HTR-8/SVneo (cell line): ENCODE data around the gene C1R.
"Not testable (repeated sequence)": the region's sequence is repeated elsewhere in the genome, so short reads cannot be mapped to it uniquely, and the experiment has no call there.

ENCODE experiments used
- DNase-seq: peaks from one replicate; pipeline ENCODE4 v3.0.0; 2011; ENCODE audit warnings: low spot score, mixed read lengths; ENCODE audit not compliant: insufficient read length
- FAIRE-seq: peaks from 2 replicates; lab custom pipeline; 2011; peaks lifted over from hg19 to GRCh38; lab: Jason Lieb, UNC

The C1R gene

DNA sequence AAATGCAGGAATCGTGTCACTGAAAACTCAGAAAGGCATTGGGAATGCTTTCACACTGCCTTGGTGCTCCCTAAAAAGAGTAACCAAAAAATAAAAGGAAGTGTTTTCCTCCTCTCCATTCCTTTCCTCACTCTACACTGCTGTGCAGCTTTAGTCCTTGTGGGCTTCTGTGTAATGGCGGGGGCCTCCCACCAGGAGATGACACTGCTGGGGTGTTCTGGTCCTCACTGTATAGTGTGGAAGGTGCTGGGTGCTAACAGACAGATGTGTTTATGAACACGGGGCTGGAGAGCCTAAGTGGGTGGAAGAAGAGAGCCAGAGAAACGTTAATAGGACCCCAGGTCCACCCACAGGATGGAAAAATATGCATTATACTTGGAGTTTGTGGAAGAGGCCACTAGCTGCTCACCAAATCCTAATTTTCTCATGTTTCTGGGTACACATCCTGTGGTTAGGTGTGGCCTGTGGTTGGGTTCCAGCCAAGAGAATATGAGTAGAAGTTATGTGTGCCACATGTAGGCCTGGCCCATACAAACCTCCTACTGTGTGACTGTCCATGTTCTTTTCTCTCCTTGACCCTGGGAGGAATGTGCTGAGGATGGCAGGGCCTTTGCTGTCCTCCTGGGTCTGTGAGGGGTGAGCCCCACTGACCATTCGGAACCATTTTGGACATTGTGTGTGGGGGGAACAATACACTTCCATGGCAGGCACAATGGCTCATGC, 45.7 kb downstream of the C1R start:
- FAIRE-seq (peak; percentile 26), DNase-seq (no peak)

DNA sequence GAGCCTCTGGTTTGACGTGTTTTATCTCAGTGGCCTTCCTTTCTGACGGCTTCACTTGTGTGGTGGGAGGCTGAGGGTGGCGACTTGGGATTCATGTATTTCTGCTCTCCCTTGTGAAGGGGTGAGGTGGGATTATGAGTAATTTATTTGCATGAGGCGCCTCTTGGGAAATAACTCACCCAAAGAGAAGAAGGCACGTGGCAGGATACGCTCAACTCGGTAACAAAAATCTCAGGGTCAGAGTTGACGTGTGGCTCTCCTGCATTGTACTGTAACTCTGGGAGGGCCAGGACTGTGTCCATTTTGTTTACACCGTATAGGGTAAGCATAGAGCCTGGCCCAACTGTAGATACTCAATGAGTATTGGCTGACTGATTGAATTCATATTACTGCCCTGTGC, 46.3 kb downstream of the C1R start:
- FAIRE-seq (peak; percentile 28), DNase-seq (no peak)

DNA sequence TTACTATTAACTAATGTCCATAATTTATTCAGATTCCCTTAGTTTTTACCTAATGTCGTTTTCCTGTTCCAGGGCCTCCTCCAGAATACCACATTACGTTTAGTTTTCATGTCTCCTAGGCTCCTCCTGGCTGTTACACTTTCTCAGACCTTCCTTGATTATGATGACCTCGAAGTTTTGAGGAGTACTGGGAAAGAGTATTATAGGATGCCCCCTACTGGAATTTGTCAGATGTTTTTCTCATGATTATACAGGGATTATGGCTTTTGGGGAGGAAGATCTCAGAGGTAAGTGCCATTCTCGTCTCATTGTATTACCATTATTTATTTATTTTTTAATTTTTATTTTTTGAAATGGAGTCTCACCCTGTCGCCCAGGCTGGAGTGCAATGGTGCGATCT, 49.4 kb downstream of the C1R start:
- DNase-seq (peak; percentile 74), FAIRE-seq (no peak)

DNA sequence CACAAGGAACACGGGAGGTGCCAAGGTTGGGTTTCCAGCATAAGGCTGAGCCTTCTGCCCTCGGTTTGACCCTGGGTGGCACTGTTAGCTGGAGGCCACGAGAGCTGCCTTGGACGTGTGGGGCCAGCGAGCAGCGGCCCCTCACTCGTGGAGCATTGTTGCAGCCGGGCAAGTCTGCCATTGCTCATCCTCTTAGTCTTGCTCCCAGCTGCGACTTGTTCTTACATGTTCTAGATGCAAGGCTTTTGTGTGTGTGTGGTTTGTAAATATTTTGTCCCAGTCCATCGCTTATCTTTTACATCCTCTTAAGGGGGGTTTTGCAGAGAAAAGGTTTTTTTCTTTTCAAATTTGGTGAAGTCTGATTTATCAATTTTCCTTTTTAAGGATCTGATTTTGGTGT, 52.8 kb downstream of the C1R start:
- FAIRE-seq (no peak), DNase-seq (no peak)

DNA sequence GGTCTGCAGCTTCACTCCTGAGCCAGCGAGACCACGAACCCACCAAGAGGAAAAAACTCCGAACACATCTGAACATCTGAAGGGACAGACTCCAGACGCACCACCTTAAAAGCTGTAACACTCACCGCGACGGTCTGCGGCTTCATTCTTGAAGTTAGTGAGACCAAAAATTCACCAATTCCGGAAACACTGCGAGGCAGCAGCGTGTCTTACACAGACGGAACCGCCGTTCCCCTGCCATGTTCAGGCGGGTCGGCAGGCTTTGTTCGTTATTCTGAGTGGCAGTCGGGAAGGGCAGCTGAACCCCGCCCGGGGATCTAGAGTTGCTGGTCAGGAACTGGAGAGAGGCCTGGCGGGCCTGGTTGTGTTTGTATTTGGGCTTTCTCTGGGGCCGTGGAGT, 53.7 kb downstream of the C1R start:
- DNase-seq (no peak), FAIRE-seq (no peak)

DNA sequence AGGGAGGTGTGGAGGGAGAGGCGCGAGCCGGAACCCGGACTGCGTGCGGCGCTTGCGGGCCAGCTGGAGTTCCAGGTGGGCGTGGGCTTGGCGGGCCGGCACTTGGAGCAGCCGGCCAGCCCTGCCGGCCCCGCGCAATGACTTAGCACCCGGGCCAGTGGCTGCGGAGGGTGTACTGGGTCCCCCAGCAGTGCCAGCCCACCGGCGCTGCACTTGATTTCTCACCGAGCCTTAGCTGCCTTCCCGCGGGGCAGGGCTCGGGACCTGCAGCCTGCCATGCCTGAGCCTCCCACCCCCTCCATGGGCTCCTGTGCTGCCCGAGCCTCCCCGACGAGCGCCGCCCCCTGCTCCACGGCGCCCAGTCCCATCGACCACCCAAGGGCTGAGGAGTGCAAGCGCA, 54.8 kb downstream of the C1R start:
- DNase-seq, FAIRE-seq: not testable (repeated sequence)

DNA sequence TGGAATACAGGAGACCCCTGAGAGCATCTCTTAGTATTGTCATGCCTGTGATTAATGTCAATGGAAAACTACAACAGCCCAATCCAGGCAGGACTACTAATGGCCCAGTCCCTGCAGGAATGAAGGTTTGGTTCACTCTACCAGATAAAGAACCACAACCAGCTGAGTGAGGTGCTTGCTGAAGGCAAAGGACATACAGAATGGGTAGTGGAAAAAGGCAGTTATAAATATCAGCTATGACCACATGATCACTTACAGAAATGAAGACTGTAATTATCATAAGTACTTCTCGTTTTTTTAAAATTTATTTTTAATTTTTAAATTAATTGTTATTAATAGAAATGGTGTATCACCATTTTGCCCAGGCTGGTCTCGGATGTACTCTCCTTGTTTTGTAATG, 56.8 kb downstream of the C1R start:
- DNase-seq (no peak), FAIRE-seq (no peak)

DNA sequence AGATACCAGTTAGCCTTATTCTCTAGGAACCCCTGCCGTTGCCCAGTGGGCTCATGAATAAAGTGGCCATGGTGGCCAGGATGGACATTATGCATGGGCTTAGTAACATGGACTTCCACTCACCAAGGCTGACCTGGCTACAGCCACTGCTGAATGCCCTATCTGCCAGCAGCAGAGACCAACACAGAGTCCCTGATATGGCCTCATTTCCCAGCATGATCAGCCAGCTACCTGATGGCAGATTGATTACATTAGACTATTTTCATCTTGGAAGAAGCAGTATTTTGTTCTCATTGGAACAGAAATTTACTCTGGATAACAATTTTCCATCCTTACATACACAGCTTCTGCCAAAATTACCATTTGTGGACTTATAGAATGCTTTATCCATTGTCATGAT, 57.8 kb downstream of the C1R start:
- DNase-seq (no peak), FAIRE-seq (no peak)

DNA sequence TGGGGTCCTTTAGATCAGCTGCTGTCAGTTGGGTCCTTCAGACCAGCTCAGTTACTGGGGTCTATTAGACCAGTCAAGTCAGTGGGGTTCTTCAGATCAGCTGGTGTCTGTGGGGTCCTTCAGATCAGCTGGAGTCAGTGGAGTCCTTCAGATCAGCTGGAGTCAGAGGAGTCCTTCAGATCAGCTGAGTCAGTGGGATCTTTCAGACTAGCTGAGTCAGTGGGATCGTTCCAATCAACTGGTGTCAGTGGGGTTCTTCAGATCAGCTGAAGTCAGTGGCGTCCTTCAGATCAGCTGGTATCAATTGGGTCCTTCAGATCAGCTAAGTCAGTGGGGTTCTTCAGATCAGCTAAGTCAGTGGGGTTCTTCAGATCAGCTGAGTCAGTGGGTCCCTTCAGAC, 59.3 kb downstream of the C1R start:
- FAIRE-seq (no peak), DNase-seq (no peak)

DNA sequence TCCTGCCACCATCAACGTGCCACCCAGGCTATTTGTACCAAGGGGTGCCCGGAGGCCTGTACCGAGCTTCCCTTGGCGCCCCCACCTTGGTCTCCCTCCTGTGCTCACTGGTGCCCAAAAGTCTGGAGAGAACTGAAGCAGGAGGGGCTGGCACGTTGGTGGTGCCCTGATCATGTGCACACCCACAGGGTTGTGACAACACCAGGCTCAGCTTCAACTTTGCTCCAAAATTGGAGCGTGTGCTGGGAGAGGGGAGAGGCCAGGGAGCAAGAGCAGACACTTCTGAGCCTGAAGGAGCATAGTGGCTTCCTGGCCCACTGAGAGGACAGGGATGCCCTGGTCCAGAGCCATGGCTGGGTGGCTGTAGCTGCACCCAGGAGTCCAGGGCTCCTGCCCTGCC, 60.9 kb downstream of the C1R start:
- FAIRE-seq (no peak), DNase-seq (no peak)
